Naive thymus-derived CD4-positive, alpha-beta T cell (primary cell): ENCODE results near the gene LRRC32. TPM values are rescaled to one million over a fixed set of nuclear protein-coding genes. Genes with fewer than 3 reads are reported as not detected.

Experiments used
- ATAC-seq: fragments of 150-1000 bp; cut with Tn5 transposase; 2 replicates; pipeline ENCODE4 v1.10.0; 2021; ENCODE audit warnings: mild to moderate bottlenecking, moderate library complexity
- CTCF ChIA-PET: fragments of 350-600 bp; sonication (Branson Sonifier 250); formaldehyde crosslinking; loops from one replicate; lab custom pipeline; 2021; ENCODE audit warnings: antibody characterized with exemption; lab: Charles Lee
- POLR2A ChIA-PET: fragments of 350-600 bp; sonication (Branson Sonifier 250); formaldehyde crosslinking; loops from one replicate; lab custom pipeline; 2021; ENCODE audit warnings: antibody characterized with exemption, inconsistent platforms; lab: Charles Lee
- DNase-seq, 9 donors: peaks; one replicate each; pipeline versions ENCODE4 v3.0.0 to v3.0.0-alpha.2; 2020 to 2022; ENCODE audit warnings: mixed read lengths in 1 of 9
- H3K27ac ChIP-seq: one replicate; pipeline ENCODE4 v1.7.0; 2013; ENCODE audit warnings: mild to moderate bottlenecking, low read depth, low read length, moderate library complexity
- H3K27me3 ChIP-seq, 2 donors: one replicate each; pipeline ENCODE4 v1.7.0; 2013; ENCODE audit warnings: low read length in 2 of 2, mild to moderate bottlenecking in 2 of 2, moderate library complexity in 2 of 2; ENCODE audit not compliant: control insufficient read depth in 2 of 2, insufficient read depth in 2 of 2
- H3K36me3 ChIP-seq, 3 experiments: 1 replicate in 2 of 3; 2 replicates in 1 of 3; pipeline ENCODE4 v1.7.0; 2013; ENCODE audit warnings: low read length in 3 of 3, mild to moderate bottlenecking in 3 of 3, moderate library complexity in 1 of 3; ENCODE audit not compliant: insufficient read depth in 3 of 3, control insufficient read depth in 2 of 3
- H3K4me1 ChIP-seq, 2 donors: one replicate each; pipeline ENCODE4 v1.7.0; 2013; ENCODE audit warnings: low read length in 2 of 2, mild to moderate bottlenecking in 2 of 2, moderate library complexity in 1 of 2; ENCODE audit not compliant: control insufficient read depth in 2 of 2, insufficient read depth in 2 of 2
- H3K4me3 ChIP-seq: 2 replicates; pipeline ENCODE4 v1.7.0; 2013; ENCODE audit warnings: mild to moderate bottlenecking, low read length
- H3K9me3 ChIP-seq, 3 experiments: 1 replicate in 2 of 3; 2 replicates in 1 of 3; pipeline ENCODE4 v1.7.0; 2013; ENCODE audit warnings: low read length in 3 of 3; ENCODE audit not compliant: control insufficient read depth in 2 of 3
- H3K27ac Mint-ChIP-seq, 9 donors: one replicate each; pipeline ENCODE4 v1.8.0; 2020 to 2022; ENCODE audit warnings: mixed read lengths in 9 of 9, mild to moderate bottlenecking in 8 of 9, moderate library complexity in 5 of 9, inconsistent platforms in 2 of 9
- H3K27me3 Mint-ChIP-seq, 5 donors: one replicate each; pipeline ENCODE4 v1.8.0; 2021 to 2022; ENCODE audit warnings: mixed read lengths in 5 of 5, mild to moderate bottlenecking in 1 of 5
- H3K36me3 Mint-ChIP-seq, 5 donors: one replicate each; pipeline ENCODE4 v1.8.0; 2020 to 2022; ENCODE audit warnings: mixed read lengths in 5 of 5, mild to moderate bottlenecking in 3 of 5, inconsistent platforms in 1 of 5
- H3K4me1 Mint-ChIP-seq, 7 donors: one replicate each; pipeline ENCODE4 v1.8.0; 2020 to 2022; ENCODE audit warnings: mixed read lengths in 7 of 7, mild to moderate bottlenecking in 3 of 7, inconsistent platforms in 1 of 7
- H3K4me3 Mint-ChIP-seq, 10 donors: one replicate each; pipeline ENCODE4 v1.8.0; 2020 to 2022; ENCODE audit warnings: mild to moderate bottlenecking in 10 of 10, mixed read lengths in 10 of 10, moderate library complexity in 6 of 10, inconsistent platforms in 2 of 10
- H3K9me3 Mint-ChIP-seq, 11 donors: one replicate each; pipeline ENCODE4 v1.8.0; 2020 to 2022; ENCODE audit warnings: mixed read lengths in 11 of 11, mild to moderate bottlenecking in 4 of 11, inconsistent platforms in 1 of 11, moderate library complexity in 1 of 11
- intact Hi-C, 2 donors: fragments of 100-400 bp; cut with micrococcal nuclease; formaldehyde crosslinking; loops; one replicate each; pipeline ENCODE4 v1.15.1; 2023
- polyA plus RNA-seq, 2 donors: library from polyadenylated mRNA; unstranded; fragments of 300-500 nt; fragmentation: Illumina TruSeq; gene quantifications; one replicate each; pipeline ENCODE4 v1.2.3, GENCODE V29; 2021
- total RNA-seq, 6 experiments: library from RNA in 5 of 6; stranded (reverse) in 5 of 6; gene quantifications; 1 replicate in 5 of 6; 2 replicates in 1 of 6; pipeline ENCODE4 v1.2.3 and lab custom pipeline; 2021 to 2026

LRRC32 gene
- total and polyA plus RNA-seq, 7 experiments from 2014 or later: 0.08 to 4.5 (median 0.61) TPM; not detected in 3

GRCh38 chr11:76682684-76683083 lies 12.1 kb upstream of the LRRC32 start:
- Histone ChIP-seq H3K4me3 (no peak overlapping the region), H3K27ac (no peak overlapping the region), H3K4me1 (peaks cover 0 to 6% of the 10 kb centered on the region in 2 donors), H3K27me3 (no peaks in the 10 kb centered on the region), H3K36me3 (no peaks in the 10 kb centered on the region), H3K9me3 (no peaks in the 10 kb centered on the region)
- intact Hi-C loops: loop anchor here in 1 of 2 donors (5.0 kb wide), 1 partner anchor 130 kb away; no protein-coding TSS in a partner anchor
- Mint-ChIP-seq H3K27me3 (peaks cover 3 to 23% (median 13%) of the 10 kb centered on the region in 5 donors), H3K36me3 (no peaks in the 10 kb centered on the region), H3K9me3 (peaks cover 0 to 1% (median 0%) of the 10 kb centered on the region in 11 donors), H3K4me1 (peaks cover 0 to 31% (median 14%) of the 10 kb centered on the region in 7 donors), H3K4me3 (no peak overlapping the region), H3K27ac (no peak overlapping the region)
- ChIA-PET POLR2A (no interaction called here), CTCF (interaction anchor here (0.6 kb wide), 1 partner anchor 17 kb away, joined by 4 read pairs; no protein-coding TSS in a partner anchor)
- ATAC-seq (no peak), DNase-seq (no peak)

- intact Hi-C loops: loop anchor here in 1 of 2 donors (5.0 kb wide), 1 partner anchor 130 kb away; no protein-coding TSS in a partner anchor
- peaks cover 3 to 23% (median 13%) of the 10 kb centered on the region in 5 donors for H3K27me3 Mint-ChIP-seq
- no peaks in the 10 kb centered on the region for H3K27me3 ChIP-seq
- no peak overlapping the region for H3K4me3 ChIP-seq
- H3K36me3 ChIP-seq: no peaks in the 10 kb centered on the region
- no peaks in the 10 kb centered on the region for H3K36me3 Mint-ChIP-seq
- no peak for DNase-seq
- H3K4me1 Mint-ChIP-seq: peaks cover 0 to 33% (median 14%) of the 10 kb centered on the region in 7 donors
- no peak for ATAC-seq
- H3K27ac ChIP-seq: no peak overlapping the region
- H3K9me3 ChIP-seq: no peaks in the 10 kb centered on the region
- CTCF ChIA-PET: no interaction called here
- no peak overlapping the region for H3K4me3 Mint-ChIP-seq
- POLR2A ChIA-PET: no interaction called here
- peaks cover 0 to 6% of the 10 kb centered on the region in 2 donors for H3K4me1 ChIP-seq
- peak overlapping the region in 1 of 9 donors; percentile 12 for H3K27ac Mint-ChIP-seq
- H3K9me3 Mint-ChIP-seq: peaks cover 0 to 1% (median 0%) of the 10 kb centered on the region in 11 donors
Measured at GRCh38 chr11:76682106-76682505, 11.6 kb upstream of the LRRC32 start.

- ChIA-PET POLR2A (no interaction called here), CTCF (no interaction called here)
- intact Hi-C loops: loop anchor here (1.0 to 5.0 kb wide), 4 partner anchors 128 to 473 kb away; partner anchors contain the start of gene EMSY (in 1 of the 2)
- DNase-seq (peak in 7 of 9 donors; percentile 21 to 65 (median 38)), ATAC-seq (peak; percentile 70)
- H3K4me3 ChIP-seq: no peak overlapping the region
- Mint-ChIP-seq H3K4me3 (no peak overlapping the region), H3K27ac (no peak overlapping the region), H3K27me3 (peaks cover 3 to 35% (median 20%) of the 10 kb centered on the region in 5 donors), H3K9me3 (peaks cover 0 to 1% (median 0%) of the 10 kb centered on the region in 11 donors), H3K4me1 (peaks cover 0 to 28% (median under 1%) of the 10 kb centered on the region in 7 donors), H3K36me3 (no peaks in the 10 kb centered on the region)
- H3K27ac ChIP-seq: no peak overlapping the region
- no peaks in the 10 kb centered on the region for H3K9me3 ChIP-seq
- H3K36me3 ChIP-seq: no peaks in the 10 kb centered on the region
- no peaks in the 10 kb centered on the region for H3K27me3 ChIP-seq
- H3K4me1 ChIP-seq: peaks cover 0 to 2% of the 10 kb centered on the region in 2 donors
Measured at GRCh38 chr11:76680518-76681425, 10.2 kb upstream of the LRRC32 start.

DNA sequence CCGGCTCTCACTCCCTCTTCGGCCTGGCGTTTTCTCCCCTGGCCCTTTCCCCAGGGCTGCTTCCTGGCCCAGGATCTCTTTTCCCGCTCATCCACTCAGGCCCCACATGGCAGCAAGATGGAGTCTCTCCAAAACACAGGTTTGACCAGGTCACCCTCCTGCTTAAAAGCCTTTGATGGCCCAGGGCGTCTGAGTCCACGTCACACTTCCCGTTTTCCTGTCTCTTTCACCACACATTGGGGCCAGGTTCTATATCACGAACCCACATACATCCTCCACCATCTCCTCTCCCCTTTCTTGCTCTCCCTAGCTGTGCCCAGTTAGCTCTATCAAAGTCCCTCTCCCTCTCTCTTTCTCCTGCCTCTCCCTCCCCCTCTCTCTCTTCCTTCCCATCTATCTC lies 7.8 kb upstream of the LRRC32 start:
- no peaks in the 10 kb centered on the region for H3K27me3 ChIP-seq
- H3K4me1 ChIP-seq: peaks cover 0 to 1% of the 10 kb centered on the region in 2 donors
- no peaks in the 10 kb centered on the region for H3K36me3 Mint-ChIP-seq
- no peak overlapping the region for H3K27ac ChIP-seq
- peaks cover 0 to 31% (median 3%) of the 10 kb centered on the region in 7 donors for H3K4me1 Mint-ChIP-seq
- peaks cover 3 to 37% (median 20%) of the 10 kb centered on the region in 5 donors for H3K27me3 Mint-ChIP-seq
- POLR2A ChIA-PET: no interaction called here
- no peaks in the 10 kb centered on the region for H3K36me3 ChIP-seq
- no peak overlapping the region for H3K4me3 ChIP-seq
- no peak overlapping the region for H3K4me3 Mint-ChIP-seq
- ATAC-seq (peak; percentile 36), DNase-seq (no peak)
- intact Hi-C loops: no loop called here
- peak overlapping the region in 1 of 9 donors; percentile 26 for H3K27ac Mint-ChIP-seq
- CTCF ChIA-PET: no interaction called here
- no peaks in the 10 kb centered on the region for H3K9me3 Mint-ChIP-seq
- no peaks in the 10 kb centered on the region for H3K9me3 ChIP-seq

DNA sequence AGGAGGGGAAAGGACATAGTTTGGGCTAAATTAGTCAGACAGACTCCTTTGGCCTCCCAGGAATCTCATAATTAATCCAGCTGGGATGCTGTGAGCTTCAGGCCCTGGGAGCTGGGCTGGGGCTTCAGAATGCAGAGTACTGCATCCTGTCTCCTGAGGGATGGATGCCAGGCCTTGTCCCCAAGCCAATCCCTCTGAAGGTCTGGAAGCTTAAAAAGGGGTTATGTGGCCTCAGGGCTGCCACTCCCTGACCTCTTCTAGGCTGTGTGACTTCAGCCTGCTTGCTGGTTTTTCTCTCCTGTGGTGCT lies 6.9 kb upstream of the LRRC32 start:
- Histone ChIP-seq H3K36me3 (no peaks in the 10 kb centered on the region), H3K4me3 (no peak overlapping the region), H3K9me3 (no peaks in the 10 kb centered on the region), H3K27ac (no peak overlapping the region), H3K27me3 (no peaks in the 10 kb centered on the region), H3K4me1 (peaks cover 0 to 10% of the 10 kb centered on the region in 2 donors)
- ChIA-PET POLR2A (interaction anchor here (0.6 kb wide), 1 partner anchor 161 kb away, joined by 6 read pairs; no protein-coding TSS in a partner anchor), CTCF (no interaction called here)
- ATAC-seq: no peak
- Mint-ChIP-seq H3K36me3 (no peaks in the 10 kb centered on the region), H3K27me3 (peaks cover 3 to 42% (median 24%) of the 10 kb centered on the region in 5 donors), H3K4me3 (no peak overlapping the region), H3K4me1 (peaks cover 5 to 37% (median 8%) of the 10 kb centered on the region in 7 donors), H3K9me3 (no peaks in the 10 kb centered on the region), H3K27ac (no peak overlapping the region)
- no peak for DNase-seq
- intact Hi-C loops: no loop called here

GRCh38 chr11:76676636-76677457 lies 6.3 kb upstream of the LRRC32 start:
- Mint-ChIP-seq H3K9me3 (no peaks in the 10 kb centered on the region), H3K36me3 (no peaks in the 10 kb centered on the region), H3K4me3 (no peak overlapping the region), H3K27ac (peak overlapping the region in 1 of 9 donors; percentile 27), H3K27me3 (peaks cover 4 to 42% (median 22%) of the 10 kb centered on the region in 5 donors), H3K4me1 (peaks cover 5 to 38% (median 8%) of the 10 kb centered on the region in 7 donors)
- Histone ChIP-seq H3K4me1 (peaks cover 0 to 15% of the 10 kb centered on the region in 2 donors), H3K9me3 (no peaks in the 10 kb centered on the region), H3K27ac (no peak overlapping the region), H3K4me3 (no peak overlapping the region), H3K27me3 (no peaks in the 10 kb centered on the region), H3K36me3 (no peaks in the 10 kb centered on the region)
- DNase-seq (no peak), ATAC-seq (no peak)
- CTCF ChIA-PET: no interaction called here
- intact Hi-C loops: no loop called here
- POLR2A ChIA-PET: no interaction called here
